SH-SY5Y (cell line): Measurements from ENCODE around the gene ELFN2.

Experiments
- GATA2 ChIP-seq: IDR thresholded peaks from 2 replicates; pipeline ENCODE4 v1.6.1; 2011; ENCODE audit warnings: mild to moderate bottlenecking, low read depth, low read length
- GATA3 ChIP-seq: IDR thresholded peaks from 2 replicates; pipeline ENCODE4 v1.6.1; 2011; ENCODE audit warnings: low read depth, mild to moderate bottlenecking, low read length, moderate library complexity

Gene ELFN2

DNA sequence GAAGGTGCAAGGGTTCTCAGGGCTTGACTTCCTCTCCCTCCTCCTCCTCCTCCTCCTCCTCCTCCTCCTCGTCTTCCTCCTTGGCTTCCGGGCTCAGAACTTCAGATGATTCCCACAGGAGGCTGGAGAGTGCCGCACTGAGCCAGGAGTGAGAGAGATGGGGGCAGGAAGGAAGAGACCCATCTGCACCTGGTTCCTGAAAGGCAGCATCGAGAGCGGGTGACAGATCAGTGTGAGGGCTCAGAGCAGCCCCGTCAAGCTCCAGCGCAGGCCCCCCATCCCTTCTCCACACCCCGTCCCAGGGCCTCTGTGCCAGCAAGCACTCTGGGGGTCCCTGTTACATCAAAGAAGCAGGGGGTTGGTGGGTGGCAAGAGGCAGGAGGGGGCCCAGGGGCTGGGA lies 51.5 kb downstream of the ELFN2 start:
- TF ChIP-seq GATA3: no peak
- no peak for TF ChIP-seq GATA2

DNA sequence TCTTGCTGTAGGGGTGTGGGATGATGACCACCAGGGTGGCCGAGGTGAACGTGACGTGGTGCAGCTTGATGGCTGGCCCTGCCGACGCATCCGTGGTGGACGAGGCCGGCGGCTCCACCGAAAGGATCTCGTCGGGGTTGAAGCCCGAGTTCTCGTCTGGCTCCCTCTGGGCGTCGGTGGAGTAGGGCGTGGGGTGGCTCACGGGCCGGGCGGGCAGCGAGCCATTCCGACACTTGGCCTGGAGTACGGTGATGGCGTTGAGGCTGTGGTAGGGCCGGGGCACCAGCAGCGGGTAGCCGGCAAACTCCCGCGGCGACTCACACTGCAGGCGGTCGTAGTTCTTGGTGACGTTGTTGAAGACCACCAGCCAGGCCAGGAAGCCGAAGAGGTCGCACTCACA lies 52.7 kb downstream of the ELFN2 start:
- no peak for TF ChIP-seq GATA3
- TF ChIP-seq GATA2: no peak

DNA sequence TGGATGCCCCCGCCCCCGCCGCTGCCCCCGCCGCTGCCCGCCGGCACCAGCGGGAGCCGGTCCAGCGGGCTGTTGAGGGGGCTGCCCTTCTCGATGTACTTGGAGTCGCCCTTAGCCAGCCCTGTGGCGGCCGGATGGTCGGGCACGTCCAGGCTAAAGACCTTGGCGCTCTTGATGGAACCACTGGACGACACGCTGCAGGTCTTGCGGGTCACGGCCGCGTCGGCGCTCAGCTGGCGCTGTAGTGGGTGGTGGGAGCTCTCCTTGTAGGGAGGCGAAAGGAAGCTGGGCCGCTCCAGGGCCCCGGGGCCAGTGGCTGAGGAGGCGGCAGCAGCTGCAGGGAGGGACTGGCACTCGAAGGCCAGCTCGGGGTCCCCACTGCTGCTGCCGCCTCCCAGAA lies 53.8 kb downstream of the ELFN2 start:
- TF ChIP-seq GATA3 (no peak), GATA2 (no peak)

DNA sequence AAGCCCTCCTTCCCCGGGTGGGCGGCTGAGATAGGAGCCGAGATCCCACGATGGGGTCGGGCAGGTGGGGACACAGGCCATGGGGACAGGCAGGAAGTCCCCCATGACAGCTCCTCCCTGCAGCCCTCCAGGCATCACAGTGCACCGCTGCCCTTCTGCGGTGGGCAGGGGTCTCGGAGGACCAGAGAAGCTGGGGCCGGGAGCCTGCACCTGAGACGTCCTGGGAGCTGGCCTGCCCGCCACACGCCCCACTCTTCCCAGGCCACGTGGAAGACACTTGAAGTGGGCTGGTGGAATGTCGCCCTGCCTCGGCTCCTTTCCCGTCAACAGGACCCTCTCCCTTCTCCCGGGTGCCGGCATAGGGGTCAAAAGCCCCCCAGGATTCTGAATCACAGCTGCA lies 55.4 kb downstream of the ELFN2 start:
- no peak for TF ChIP-seq GATA2
- TF ChIP-seq GATA3: no peak

DNA sequence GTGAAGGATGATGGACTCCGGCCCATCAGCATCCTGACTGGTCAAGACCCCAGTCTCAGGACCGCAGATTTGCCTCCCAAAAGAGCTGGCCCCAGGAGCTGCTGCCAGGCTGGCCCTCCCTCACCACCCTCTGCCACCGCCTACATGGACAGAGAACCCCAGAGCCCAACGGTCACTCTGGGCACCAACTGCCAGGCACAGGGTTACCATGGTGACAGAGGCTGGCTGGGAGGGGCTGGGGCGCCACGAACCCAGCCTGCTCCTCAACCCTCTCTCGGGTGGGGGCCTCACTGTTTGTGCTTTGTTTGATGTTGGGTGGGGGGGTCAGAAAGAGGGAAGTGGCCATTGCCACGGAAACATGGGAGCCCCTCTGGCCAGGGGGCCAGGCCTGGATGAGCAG lies 55.8 kb downstream of the ELFN2 start:
- TF ChIP-seq GATA3: no peak
- no peak for TF ChIP-seq GATA2

DNA sequence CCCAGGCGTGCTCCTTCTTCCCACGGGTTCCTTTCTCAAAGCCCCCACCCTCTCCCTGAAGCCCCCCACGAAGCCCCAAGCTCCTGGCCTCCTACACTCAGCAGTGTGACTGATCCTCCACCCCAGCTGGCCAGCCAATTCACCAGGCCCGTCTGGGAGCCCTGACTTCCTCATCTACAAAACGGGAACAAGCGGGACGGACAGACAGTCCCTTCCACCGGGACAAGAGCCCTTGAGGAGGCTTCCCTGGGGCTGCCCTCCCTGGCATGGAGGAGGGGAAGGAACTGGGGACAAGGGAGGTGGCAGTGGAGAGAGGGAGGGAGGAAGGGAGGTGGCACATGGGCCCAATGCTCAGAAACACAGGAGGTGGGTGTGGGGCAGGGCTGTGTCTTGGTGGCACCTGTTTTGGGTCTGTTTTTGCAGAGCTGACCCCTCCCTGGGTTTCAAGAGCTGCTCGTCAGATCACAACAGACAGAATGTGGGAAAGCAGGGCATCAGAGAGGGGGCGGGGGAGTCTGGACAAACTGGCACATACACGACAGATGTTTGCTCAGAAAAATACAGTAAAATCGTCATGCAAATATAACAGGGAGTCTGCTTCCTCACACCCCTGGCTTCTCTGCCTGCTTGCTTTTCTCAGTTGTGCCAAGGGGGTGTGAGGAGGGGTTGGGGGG lies 56.8 kb downstream of the ELFN2 start:
- no peak for TF ChIP-seq GATA2
- no peak for TF ChIP-seq GATA3

DNA sequence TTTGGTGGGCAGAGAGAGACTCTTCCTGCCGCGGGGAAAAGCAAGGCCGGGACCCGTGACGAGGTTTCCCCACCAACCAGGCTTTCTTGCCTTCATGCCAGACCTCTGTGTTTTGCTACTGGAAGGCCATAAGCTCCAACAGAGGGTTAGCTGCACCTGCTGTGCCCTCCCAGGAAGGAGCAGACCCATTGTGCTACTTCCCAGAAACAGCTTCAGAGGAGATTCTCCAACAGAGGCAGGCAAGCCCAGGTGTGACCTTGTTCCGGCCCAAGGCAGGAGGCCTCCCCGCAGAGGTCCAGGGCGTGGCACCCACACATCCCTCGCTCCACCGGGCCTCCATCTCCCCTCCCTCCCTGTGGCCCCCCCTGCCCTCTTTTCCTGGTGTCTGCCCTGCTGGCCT lies 57.8 kb downstream of the ELFN2 start:
- TF ChIP-seq GATA3: no peak
- no peak for TF ChIP-seq GATA2

GRCh38 chr22:37368058-37368457 lies 59.2 kb downstream of the ELFN2 start:
- TF ChIP-seq GATA2 (no peak), GATA3 (no peak)

DNA sequence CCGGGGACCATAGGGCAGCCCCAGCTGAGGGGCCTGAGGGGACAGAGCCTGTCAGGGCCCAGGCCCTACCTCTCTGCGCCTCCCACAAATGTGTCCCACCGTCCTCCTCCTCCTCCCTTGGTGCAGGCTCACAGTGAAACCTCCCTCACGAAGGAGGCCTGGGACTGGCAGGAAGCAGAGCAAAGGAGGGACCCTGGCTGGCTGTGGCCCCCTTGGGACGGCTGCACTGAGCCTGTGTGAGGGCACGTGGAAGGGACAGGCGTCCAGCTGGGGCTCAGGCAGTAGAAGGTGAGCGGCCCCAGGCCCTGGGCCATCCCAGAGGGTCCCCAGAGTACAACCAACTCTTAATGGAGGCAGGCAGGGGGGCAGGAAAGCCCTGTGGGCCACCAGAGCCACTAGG lies 60.7 kb downstream of the ELFN2 start:
- TF ChIP-seq GATA2 (no peak), GATA3 (no peak)

DNA sequence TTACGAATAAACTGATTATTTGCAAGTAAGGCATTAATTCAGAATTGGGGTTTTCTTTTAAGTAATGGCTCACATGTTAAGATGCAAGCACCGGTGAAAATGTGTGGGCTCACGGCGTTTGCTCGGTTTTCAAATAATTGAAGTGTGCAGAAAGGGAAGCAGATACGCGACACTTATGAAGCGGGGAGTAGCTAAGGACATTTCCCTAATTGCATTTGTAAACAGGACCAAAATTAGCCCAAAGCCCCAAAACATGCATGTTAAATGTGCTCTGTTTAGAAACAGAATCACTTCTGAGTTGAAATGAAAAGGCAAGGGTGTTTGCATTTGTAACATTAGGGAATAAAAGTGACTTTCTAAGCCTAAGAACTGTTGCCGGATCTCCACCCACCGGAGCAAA lies 61.3 kb downstream of the ELFN2 start:
- TF ChIP-seq GATA2 (no peak), GATA3 (no peak)

- TF ChIP-seq GATA2 (no peak), GATA3 (no peak)
Observed at GRCh38 chr22:37363261-37363992, 63.9 kb downstream of the ELFN2 start.

GRCh38 chr22:37362621-37363020 lies 64.7 kb downstream of the ELFN2 start:
- no peak for TF ChIP-seq GATA2
- TF ChIP-seq GATA3: no peak

GRCh38 chr22:37358917-37359316 lies 68.4 kb downstream of the ELFN2 start:
- TF ChIP-seq GATA3: no peak
- TF ChIP-seq GATA2: no peak

DNA sequence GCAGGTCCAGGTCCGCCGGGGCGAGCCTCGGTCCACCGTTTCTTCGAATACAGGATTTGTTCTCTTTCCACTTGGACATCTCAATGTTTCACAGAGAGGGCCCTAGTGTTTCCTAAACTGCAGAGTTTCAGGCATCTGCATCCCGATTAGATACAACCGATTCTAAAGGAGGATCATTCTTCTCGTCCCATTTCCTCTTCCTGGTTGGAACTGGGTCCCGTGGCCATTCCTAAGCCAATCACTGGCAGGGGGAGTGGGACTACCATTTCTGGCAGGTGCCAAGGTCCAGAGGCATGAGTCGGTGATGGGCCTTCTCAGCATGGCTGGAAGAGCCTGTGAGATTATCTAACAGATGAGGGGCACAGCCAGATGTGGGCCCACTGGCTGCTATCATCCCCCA lies 68.9 kb downstream of the ELFN2 start:
- no peak for TF ChIP-seq GATA2
- no peak for TF ChIP-seq GATA3

DNA sequence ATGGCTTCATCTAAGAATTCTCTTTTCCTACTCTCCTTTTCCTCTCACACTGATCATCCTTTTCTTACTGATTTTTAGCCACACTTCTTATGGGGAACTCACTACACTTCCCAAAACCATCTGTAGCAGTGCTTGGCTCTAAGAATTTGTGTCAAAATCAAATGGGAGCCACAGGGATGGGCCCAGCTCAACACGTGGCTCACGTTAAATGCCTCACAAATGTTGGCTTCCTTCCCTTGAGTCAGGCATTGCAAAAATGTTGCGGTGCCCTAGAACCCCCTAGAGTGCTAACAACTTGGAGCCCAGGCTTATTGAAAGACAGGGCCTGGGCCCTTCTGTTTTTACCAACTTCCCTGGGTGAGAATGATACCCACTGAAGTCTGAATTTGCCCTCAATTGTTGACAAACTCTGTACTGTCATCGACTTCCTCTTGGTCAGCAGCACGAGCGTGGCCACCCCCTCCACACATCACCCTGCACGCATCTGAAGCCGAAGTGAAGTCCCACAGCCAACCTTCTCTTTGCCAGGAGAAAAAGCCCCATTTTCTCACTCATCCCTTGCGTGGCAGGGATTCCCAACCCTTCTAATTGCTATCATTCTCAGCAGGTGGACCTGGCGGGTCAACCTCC lies 69.7 kb downstream of the ELFN2 start:
- TF ChIP-seq GATA2 (no peak), GATA3 (no peak)
